ENCODE measurements around the gene BMPER.
A peak's percentile ranks its signal among the peaks of the same experiment; 100 is the strongest.

The BMPER gene

DNA sequence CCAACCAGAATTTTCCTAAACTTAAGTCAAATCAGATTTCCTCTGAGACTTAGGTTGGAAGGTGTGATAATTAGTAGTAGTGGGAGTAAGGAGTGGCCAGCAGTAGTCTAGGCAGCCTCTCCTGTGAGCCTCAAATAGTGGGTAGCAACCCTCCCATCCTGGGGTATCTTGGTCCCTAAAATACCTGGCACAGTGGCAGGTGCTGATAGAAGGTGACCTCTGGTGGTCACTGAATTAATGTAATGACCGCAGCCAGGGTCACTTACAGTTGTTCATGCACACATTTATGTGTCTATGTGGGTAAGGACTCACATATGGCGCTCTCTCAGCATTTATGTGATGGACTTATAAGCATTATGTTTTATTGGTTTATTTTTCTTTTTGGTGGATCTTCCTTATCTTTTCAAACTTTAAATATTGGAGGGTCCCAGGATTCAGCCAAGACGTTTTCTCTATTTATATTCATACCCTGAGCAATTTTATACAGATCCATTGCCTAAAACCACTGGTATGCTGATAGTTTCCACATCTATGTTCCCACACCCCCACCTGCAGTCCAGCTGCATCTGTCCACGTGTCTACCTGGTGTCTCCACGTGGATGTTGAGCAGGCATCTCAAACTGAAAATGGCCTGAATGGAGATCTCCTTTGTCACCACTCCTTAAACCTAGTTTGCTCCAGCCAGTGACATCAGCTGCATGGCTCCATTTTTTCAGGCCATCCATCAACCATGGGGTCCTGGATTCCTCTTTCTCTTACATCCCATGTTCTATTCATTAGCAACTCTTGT lies 18.3 kb downstream of the BMPER start:
- no peak for DNase-seq (ENCODE audit: low spot score)

DNA sequence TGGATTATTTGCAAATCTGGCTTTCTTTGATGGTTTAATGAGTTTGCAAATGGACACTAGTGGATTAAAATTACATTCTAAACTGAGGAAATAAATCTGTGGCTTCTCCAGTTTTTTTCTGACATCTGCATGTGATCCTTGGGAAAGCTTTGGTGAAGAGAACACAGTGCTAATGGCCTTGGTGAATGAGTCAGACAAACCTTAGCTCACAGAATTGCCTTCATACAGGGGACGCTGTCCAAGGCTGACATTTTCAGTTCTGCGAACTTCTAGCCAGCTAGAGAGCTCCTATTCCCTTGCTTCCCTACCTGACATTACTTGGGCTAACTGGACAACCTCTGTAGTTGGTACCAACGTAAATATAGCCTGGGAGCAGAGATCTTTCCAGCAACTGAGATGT lies 21.2 kb downstream of the BMPER start:
- peak; percentile 30 for DNase-seq (ENCODE audit: low spot score)

DNA sequence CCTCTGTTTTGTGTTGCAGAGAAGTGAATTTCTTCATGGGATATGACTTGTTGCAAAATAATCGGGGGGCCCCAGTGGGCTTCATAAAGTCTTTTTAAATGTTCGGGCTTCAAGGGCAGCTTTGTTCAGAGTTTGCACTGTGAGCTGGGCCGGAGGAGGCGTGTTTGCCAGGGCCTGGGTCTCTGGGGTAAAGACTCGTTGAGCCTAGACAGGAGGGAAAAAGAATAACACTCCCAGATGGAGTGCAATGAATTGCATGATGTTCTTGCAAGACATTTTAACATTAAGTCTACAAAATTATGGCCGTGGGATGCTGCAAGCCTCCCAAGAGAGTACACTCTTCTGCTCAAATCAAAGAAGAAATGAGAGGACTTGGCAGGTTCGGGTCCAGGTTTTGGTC lies 23.6 kb downstream of the BMPER start:
- no peak for DNase-seq (ENCODE audit: low spot score)

DNA sequence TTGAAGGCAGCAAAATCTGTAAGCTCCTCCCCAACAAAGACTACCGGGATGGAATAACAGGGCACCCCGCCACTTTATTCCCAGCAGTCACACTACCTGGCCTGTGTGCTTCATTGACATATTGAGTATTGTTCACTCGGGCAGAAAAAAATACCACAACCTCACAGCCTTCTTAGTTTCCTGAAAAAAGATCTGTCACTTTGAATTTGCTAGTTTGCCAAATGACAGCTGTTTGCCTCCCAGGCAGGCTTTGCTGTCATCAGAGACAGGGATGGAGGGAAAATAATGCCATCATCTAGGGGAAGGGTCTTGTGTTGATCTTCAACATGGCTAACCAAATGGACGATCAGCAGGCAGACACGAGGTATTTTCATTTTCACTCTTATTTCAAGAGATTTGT lies 26.9 kb downstream of the BMPER start:
- DNase-seq (ENCODE audit: low spot score): no peak

DNA sequence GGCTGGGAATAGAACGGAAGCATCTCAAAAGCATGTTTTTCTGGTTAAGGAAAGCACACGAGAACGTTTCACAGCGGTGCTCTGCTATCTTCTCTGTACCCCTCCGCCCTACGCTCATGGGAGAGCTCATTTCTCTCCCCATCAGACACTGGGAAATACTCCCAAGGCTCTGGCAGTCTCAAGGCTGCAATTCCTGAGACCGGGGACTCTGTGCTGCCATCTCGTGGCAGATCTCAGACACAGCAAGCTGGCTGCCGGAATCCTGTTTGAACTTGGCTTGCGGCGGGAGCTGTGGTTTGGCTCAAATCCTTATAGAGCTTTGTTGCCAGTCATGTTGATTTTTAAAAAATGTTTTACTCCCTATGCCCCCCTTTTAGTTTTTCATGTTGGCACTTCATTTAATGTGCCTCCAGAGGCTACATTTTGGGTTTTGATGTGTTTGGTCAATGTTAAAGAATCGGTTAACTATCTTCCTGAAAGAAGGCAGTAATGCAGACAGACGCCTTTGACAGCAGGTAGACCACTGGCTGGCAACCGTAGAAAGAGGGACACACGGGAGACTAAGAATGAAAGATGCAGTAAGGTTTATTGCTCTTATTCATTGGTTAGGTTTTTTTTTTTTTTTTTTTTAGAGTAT lies 27.6 kb downstream of the BMPER start:
- peak; percentile 85 for DNase-seq (ENCODE audit: low spot score)

DNA sequence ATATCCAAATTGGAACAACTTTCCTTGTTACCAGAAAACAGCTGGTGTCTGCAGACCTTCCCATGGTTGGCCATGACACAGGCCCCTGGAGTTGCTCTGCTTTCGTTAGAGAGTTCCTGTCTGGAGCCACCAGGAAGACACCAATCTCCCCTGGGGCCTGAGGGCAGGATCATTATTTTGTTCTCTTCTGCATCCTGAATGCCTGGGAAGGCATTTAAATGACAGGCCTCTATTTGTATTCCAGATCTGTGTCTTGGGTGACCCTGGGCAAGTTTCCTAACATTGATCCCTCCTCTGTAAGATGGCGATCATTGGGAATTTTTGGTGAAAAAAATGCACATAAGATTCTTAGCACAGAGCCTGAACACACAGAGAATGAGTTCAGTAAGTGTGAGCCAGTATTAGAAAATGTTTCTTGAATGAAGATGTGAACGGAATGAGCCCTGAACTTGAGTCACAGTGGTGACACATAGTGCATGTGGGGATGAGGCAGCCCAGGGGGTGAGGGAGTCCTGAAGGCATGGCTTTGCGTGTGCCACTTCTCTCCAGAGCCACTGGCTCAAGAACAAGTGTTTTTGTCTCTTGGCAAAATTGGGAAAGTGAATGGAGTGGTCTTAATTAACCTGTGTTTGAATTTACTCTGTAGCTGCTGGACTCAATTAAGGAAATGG lies 28.4 kb downstream of the BMPER start:
- DNase-seq (ENCODE audit: low spot score): no peak

DNA sequence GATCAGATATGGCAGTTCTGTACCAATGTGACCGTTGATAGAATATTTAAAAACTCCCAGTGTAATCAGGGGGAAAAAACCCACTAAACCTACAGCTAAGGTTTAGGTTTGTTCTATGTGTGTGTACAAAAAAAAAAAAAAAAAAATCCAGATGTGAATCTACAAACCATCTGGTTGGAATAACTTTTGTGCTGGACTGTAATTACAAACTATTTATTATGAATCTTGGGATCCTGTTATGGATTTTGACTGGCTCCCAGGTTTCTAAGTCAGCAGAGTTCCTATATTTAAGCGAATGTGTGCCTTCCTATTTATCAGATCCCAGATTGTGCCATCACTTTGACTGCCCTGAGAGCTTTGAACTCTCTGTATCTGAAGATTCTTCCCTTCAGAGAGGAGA lies 29.1 kb downstream of the BMPER start:
- no peak for DNase-seq (ENCODE audit: low spot score)

DNA sequence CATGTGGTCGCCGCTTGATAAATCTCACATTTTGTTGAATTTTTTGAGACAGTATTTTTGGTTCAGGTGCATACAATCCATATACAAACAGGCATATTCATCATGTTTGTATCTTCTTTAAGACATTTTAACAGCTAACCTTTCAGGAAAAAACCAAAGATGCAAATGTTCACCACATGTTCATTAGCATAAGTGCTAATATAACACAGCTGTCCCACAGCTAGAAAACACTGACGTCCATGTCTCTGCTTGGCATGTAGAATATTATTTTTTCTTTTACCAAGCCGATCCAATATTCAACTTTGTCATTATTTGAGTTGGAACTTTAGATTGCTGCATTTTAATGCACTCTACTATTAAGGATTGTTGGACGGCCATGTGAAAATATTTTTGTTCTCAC lies 31.2 kb downstream of the BMPER start:
- no peak for DNase-seq (ENCODE audit: low spot score)

DNA sequence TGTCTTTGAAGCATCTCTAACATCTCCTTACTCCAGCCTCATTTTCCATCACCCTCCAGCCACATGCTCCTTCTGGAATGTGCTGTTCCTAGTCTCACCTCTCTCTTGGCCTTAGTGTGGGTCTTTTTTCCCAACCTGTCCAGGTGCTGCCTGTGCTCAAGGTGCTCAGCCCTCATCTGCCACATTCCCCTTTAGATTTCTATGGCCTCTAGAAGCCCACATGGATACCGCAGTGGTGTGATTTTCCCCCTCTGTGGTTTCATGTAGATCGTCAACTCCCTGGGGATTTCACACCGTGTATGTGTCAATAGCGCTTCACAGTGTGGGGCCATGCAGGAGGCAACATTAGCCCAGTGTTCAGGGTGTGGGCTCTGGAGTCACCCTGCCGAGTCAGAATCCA lies 32.5 kb downstream of the BMPER start:
- DNase-seq (ENCODE audit: low spot score): no peak

DNA sequence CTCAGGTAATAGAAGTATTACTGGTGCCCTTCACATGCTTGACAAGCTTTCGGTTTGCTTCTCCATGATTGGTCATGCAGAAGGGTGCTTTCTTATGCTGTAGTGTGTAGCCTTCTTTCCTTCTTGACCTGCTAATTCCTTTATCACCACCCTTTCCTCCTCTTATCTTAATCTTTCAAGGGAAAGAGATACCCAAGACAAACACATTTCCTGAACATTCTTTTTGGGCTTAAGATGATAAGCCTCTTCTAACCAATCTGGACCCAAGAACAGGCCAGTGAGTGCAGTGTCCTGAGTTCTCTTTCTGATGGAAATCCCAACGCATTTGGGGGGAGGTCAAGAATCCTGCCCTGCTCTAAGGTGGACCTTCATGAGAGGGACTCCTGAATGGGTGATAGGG lies 33.8 kb downstream of the BMPER start:
- no peak for DNase-seq (ENCODE audit: low spot score)

DNA sequence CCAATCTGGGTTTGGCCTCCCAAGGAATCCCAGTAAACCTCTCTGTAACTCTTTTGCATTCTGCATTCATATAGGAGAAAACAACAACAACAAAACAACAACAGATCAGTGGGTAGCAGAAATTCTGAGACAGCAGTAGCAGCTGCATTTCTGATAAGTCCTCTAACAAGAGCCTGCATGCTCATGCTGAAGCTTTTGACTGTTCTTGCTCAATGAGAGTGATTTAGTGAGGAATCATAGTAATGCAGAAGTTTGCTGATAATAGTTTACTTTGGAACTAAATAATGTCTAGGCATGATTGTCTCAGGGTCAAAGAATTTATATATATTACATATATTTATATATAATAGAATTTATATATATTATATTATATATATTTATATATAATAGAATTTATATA lies 35.2 kb downstream of the BMPER start:
- DNase-seq (ENCODE audit: low spot score): no peak

DNA sequence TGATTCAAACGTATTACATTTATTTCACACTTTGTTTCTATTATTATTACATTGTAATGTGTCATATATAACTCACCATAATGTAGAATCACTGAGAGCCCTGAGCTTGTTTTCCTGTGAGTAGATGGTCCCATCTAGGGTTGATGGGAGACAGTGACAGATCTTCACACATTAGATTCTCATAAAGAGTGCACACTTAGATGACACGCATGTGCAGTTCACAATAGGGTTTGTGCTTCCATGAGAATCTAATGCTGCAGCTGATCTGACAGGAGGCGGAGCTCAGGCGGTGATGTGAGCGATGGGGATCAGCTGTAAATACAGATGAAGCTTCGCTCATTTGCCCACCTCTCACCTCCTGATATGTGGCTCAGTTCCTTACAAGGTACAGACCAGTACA lies 36.1 kb downstream of the BMPER start:
- DNase-seq (ENCODE audit: low spot score): no peak

DNA sequence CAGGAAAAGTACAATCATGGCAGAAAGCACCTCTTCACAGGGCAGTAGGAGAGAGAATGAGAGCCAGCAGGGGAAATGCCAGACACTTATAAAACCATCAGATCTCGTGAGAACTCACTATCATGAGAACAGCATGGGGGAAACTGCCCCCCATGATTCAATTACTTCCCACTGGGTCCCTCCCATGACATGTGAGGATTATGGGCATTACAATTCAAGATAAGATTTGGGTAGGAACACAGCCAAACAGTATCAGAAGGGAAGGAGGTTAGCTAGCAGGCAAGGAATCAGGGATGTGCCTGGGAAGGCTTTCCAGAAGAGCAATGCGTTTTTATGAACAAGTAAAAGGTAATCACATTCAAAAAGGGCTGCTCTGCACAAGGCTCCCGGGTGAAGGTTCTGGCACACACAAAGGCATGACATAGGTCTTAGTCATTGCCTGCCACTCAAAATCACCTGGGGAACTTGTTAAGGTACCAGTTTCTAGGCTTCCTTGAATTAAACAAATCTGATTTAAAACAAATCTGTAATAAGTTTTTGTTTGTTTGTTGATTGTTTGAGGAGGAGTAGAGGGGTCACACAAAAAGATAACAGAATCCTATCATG lies 40.9 kb downstream of the BMPER start:
- no peak for DNase-seq (ENCODE audit: low spot score)

DNA sequence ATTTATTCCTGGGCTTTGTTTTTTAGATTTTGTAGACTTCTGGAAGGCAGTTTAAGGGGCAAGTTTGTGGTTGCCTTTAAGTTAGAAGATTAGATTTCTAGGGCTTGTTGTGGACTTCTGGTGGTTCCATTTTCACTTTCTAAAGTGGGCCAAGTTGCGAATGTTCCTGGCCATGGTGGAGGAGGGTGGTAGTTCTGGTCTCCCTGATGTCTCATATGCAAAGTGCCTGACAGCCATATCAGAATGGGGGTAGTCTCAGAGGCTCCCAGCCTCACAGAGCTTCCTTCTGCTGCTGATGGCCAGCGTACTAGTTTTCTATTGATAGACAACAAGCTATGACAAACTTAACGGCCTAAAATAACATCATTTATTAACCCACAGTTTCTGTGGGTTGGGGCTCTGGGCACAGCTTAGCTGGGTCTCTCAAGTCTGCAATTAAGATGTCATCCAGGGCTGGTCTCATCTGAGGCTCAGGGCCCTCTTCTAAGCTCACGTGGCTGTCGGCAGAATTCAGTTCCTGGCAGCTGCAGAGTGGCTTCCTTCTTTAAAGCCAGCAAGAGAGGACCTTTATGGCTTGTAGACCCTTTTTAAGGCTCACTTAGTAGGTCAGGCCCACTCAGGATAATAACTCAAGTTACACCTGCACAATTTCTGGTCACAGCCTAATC lies 44.8 kb downstream of the BMPER start:
- DNase-seq (ENCODE audit: low spot score): no peak

DNA sequence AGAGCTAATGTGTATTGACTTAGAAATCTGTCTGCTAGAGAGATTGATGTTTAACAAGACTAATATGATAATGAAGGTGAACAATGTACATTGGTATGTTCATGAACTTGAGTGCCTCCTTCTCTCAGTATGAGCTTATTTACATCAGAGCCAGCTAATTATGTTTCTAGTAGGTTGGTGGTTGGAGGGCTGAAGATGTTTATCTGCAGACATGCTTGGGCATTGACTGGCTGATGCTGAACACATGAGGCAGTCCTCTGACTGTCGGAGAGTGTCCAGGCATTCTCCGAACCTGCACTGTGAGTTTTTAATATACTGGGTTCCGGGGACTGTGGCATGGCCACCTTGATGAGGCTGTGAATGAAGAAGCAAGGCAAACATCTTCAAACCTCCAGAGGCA lies 47.5 kb downstream of the BMPER start:
- DNase-seq (ENCODE audit: low spot score): no peak

DNA sequence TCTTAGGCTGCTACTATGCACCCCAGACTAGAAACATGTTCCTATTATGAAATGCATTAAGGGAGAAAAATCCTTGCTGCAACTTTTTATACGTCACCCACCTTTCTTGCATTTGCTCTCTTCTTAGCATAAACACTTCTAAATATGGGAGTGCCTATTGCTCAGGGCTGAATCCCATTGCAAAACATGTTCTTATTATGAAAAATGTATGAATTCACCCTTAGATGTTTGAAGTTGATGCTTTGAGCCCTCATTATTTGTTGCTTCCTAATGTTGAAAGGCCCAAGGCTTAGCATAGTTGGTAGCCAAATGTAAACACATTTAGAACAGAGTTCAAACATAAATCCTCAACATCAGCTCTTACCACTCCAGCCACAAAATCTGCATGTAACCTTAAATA lies 52.8 kb downstream of the BMPER start:
- no peak for DNase-seq (ENCODE audit: low spot score)

DNA sequence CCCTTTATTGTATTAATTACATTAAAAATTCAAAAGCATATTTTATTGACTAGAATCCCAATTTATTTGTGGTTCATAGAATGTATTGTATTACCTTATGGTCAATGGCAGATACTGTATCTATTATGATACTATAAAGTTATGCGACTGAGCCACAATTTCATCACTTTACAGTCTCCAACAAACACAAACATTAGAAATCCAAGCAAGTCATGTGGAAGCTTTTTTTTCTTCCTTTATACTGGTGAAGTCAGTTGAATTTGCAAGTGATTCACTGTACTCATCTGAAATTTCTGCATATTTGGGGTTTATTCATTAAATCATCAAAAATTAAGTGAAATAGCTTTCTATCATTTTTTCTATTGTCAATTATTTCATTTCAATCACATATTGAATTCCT lies 54.3 kb downstream of the BMPER start:
- no peak for DNase-seq (ENCODE audit: low spot score)

DNA sequence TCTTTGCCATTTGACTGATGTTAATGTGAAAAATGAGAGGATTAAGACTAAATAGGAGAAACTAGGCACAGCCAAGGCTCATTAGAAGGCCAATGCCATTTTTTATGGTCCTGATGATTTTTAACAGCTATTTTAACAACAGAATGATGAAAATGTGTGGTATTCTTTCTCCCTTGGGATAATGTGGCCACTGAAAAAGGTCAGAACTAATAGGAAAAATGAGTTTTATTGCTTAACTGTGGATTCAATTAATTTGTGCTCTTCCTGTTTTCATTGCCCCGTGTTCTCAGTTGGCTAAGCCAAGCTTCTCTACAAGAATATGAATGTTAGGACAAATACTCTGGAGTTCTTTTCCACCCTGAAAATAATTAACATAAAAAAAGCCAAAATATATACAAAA lies 56.6 kb downstream of the BMPER start:
- no peak for DNase-seq (ENCODE audit: low spot score)

DNA sequence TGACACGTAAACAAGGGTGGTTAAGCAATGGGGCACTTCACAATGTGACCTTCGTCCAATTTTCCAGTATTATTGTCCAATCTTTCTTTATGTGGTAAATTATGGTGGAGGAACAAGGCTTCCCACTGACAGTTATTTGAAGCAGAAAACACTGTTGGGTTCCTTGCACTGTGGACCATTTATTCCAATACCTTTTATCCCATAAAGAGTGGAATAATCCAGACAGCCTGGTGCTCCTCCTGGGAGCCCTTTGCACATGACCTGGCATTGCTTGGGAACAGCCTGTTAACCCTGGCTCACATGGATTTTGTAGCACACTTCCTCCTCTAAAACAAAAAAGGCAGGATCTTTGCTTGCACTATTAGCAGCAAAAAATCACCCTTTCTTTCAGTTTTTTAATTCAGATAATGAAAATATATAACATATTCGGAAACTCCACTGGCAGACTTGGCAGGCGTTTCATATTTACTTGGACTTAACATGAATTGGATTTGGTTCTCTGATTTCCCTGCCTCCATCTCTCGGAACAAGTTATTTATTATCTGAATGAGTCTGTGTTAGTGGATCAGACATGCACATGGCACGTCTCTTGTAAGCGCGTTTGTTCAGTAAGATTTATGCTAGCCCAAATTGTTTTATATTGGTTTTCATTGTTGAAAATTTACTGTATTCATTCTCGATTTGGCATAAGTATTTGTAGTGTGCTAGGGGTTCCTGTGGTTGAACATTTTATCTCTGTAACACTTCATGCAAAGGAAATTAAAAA lies 59.3 kb downstream of the BMPER start:
- no peak for DNase-seq (ENCODE audit: low spot score)

DNA sequence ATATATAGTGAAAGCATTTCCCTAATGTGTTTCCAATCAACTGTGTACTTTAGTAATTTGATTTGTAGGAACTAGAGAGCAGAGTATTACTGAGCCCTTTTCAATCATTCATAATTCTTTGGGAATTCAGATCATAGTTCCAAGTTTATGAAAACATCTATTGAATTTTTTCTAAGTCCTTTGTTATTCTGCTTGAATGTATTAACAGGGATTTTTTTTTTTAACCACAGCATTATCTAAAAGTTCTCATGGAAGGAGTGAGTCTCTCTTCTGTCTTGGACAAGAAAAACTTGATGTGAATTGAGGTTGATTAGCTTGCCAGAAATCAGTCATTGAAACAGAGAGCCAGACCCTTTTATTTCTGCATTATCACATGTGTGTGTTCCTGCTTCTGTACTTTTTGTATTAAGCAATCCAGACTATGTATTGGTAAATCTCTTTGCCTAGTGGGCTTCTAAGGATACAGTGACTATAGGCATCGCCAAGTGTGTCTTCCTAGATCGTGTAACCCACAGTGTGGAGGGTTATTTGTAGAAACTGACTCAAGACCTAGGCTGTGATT lies 59.9 kb downstream of the BMPER start:
- no peak for DNase-seq (ENCODE audit: low spot score)

DNA sequence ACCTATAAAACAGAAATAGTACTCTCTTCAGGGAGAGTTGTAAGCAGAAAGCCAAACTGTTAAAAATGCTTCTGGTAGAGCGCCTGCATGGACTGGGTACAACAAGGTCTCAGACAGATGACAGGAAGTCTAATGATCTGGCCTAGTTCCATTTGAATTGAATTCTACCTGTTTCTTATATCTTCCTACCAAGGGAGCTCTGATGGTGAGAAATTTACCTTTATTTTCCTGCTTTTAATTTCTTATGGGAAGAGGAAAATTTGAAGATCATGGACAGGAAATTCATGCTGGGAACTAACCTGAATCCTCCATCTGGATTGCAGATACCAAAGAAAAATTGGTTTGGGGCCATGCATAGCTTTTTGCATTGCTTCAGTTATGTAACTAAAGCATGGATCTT lies 63.3 kb downstream of the BMPER start:
- DNase-seq (ENCODE audit: low spot score): no peak
